Posterior cingulate gyrus (tissue), 11 donors: ENCODE data around the gene GALNT13.
"Not testable (repeated sequence)": the region's sequence is repeated elsewhere in the genome, so short reads cannot be mapped to it uniquely, and the experiment has no call there.

Experiments used
- DNase-seq, 10 donors: peaks; one replicate each; pipeline versions ENCODE4 v3.0.0 to v3.0.0-alpha.2; 2020 to 2021; ENCODE audit warnings: mixed read lengths in 3 of 10
- intact Hi-C: fragments of 100-400 bp; cut with DNase I; formaldehyde crosslinking; loops from one replicate; pipeline ENCODE4 v1.15.1; 2023

The GALNT13 gene

GRCh38 chr2:154455866-154456265, 584.1 kb downstream of the GALNT13 start:
- no peak for DNase-seq
- intact Hi-C loops = no loop called here

DNA sequence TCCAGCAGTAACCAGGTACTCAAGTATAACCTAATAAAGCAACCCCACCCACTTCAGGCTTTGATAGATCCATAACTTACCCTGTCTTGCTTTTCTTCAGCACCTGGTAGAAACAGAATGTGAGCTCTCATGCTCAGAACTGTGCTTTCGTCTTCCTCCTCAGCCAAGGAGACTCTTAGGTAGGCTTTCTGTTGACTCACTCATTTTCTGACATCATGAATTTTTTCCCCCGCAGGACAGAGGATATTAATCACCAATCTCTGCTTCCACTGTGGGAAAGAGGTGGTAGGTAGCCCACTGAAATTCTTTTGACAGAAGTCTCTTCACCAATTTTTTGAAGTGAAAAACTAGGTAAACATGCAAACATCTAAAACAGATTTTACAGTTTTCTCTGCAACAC, 585.6 kb downstream of the GALNT13 start:
- DNase-seq = no peak
- intact Hi-C loops = no loop called here

- no peak for DNase-seq
- intact Hi-C loops = no loop called here
These were observed 587.6 kb downstream of the GALNT13 start for GRCh38 chr2:154459286-154459685.

- intact Hi-C loops = no loop called here
- DNase-seq = no peak
These were observed 590.9 kb downstream of the GALNT13 start for GRCh38 chr2:154462634-154463033.

GRCh38 chr2:154466226-154466625, 594.5 kb downstream of the GALNT13 start:
- no peak for DNase-seq
- intact Hi-C loops = no loop called here

GRCh38 chr2:154470376-154470775, 598.7 kb downstream of the GALNT13 start:
- DNase-seq = no peak
- intact Hi-C loops = no loop called here

DNA sequence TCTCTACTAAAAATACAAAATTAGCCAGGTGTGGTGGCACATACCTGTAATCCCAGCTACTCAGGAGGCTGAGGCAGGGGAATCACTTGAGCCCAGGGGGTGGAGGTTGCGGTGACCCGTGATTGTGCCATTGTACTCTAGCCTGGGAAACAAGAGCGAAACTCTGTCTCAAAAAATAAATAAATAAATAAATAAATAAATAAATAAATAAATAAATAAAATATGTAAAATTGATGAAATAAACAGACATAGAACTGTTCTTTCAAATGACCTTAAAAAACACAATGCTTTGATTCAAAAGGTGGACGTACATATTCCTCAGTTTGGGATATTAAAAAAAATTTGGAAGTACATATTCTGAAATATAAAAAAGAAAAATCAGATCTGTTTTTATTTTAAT, 599.8 kb downstream of the GALNT13 start:
- DNase-seq, intact Hi-C loops: not testable (repeated sequence)

GRCh38 chr2:154477319-154477718, 605.6 kb downstream of the GALNT13 start:
- no peak for DNase-seq
- intact Hi-C loops = no loop called here

GRCh38 chr2:154480521-154480920, 608.8 kb downstream of the GALNT13 start:
- intact Hi-C loops = no loop called here
- DNase-seq = no peak

GRCh38 chr2:154481336-154481735, 609.6 kb downstream of the GALNT13 start:
- no peak for DNase-seq
- intact Hi-C loops = no loop called here

- intact Hi-C loops = no loop called here
- DNase-seq = no peak
These were observed 612.8 kb downstream of the GALNT13 start for GRCh38 chr2:154484338-154485099.

DNA sequence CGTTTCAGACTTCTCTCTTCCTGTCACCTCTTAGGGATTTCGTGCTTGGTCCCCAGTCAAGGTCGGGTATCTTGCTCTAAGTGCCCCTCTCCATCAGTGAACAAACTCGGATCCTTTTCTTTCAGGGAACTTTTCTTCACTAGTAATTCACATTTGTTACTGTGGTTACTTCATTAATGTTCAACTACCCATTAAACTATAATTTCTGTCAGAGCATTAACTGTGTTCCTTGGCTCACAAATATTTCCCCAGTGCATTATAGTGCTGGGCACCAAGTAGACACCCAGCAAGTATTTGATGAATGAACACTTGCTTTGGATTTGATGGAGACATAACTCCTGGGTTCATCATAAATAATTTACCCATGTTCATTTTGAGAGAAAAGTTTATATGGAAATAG, 617.1 kb downstream of the GALNT13 start:
- no peak for DNase-seq
- intact Hi-C loops = no loop called here

DNA sequence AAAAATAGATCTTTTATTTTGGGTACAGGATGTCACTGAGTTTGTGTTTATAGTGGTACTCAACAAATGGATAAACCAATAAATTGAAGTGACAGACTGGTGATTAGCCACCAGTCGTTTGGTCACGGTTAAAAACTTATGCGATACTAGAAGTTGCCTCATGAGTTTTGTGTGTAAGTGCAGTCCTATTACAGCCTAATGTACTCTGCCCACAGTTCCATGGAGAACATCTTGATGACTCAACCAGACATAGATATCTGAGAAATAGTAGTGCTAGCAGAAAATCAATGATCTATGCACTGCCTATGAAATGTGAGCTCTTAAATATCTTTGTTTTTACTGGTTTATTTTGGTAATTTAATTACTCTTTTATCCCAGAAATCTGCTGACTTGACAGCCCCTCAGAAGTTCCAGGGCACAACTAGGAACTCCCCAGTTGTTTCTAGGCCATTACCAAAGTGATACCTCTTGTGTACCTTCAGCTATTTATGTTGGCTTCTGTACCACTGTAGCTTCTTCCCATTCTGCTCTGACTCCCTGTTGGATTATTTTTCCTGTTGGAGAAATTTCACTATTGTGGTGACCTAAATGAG, 617.6 kb downstream of the GALNT13 start:
- no peak for DNase-seq
- intact Hi-C loops = no loop called here

DNA sequence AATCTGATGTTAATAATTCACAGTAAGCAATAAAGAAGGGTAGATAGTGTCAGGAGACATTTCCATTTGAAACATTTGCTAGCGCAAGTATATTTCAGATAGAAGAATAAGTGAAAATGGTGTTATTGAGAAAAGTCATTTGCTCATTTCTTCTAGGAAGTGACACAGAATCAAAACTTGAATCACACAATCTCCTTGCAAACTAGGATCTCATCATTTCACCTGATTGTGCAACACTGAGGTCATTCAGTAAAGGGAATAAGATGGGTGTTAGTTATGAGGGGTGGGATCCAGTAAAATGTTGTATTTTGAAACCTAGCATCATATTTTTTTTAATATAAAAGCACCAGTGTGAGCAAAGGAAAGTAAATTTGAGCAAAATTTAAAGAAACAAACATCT, 618.8 kb downstream of the GALNT13 start:
- DNase-seq = no peak
- intact Hi-C loops = no loop called here

DNA sequence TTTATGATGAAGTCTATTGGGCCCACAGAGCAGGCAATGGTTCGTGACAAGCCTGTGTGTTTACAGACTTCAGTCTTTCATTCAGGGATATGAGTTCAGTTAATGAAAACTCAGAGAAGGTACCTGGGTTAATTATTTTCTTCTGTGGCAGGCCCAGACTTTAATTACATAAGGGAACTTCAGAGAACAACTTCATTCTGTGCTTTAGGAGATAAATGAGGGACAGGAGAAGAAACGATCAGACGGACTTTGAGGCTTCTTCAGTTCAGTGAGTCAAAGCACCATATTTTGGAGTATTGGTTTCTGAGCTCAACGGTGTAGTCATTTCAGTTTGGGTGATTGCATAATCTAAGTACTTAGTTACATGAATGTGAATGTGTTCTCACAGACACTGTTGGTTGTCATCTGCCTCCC, 623.7 kb downstream of the GALNT13 start:
- no peak for DNase-seq
- intact Hi-C loops = no loop called here

DNA sequence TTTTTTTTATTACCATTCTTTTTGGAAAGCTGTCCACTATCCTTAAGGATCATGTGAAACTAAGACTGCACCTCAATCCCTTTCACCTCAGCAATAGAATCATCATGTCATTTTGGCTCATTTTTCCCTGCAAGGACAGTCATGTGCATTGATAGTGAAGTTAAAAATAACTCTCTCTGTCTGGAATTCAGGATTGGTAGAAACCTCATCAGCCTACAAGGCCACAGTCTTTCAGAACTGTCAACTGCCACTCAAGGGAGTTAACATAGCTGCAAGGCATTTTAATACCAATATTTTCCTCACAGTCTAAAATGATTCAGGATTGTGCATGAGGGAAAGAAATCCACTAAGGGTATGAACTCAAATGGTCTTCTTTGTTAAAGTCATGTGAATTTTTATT, 625.3 kb downstream of the GALNT13 start:
- intact Hi-C loops = no loop called here
- no peak for DNase-seq
